Omental fat pad (tissue), 4 donors: ENCODE results near the gene SIK3. TPM values are rescaled to one million over a fixed set of nuclear protein-coding genes. Genes with fewer than 3 reads are reported as not detected.
A peak's percentile ranks its signal among the peaks of the same experiment; 100 is the strongest.

ENCODE experiments used
- ATAC-seq: fragments of 150-250 bp; one replicate; pipeline ENCODE4 v1.9.1; 2016; ENCODE audit warnings: mild to moderate bottlenecking, moderate library complexity; ENCODE audit not compliant: low FRiP score
- DNase-seq: peaks from one replicate; pipeline ENCODE4 v3.0.0-alpha.2; 2019; ENCODE audit warnings: low spot score
- CTCF ChIP-seq, 3 donors: fragments of 450-650 bp; IDR thresholded peaks; one replicate each; pipeline ENCODE4 v1.5.1; 2016 to 2017; ENCODE audit warnings: antibody characterized with exemption in 3 of 3, mild to moderate bottlenecking in 3 of 3, moderate library complexity in 2 of 3
- total RNA-seq, 4 donors: library from RNA; depleted of rRNA; stranded (reverse); fragments of >200 nt; gene quantifications; one replicate each; pipeline ENCODE4 v1.1.0, GENCODE V29; 2016

Gene SIK3
- total RNA-seq, 4 donors from 2014 or later = 31.2 to 54.6 (median 50.2) TPM

DNA sequence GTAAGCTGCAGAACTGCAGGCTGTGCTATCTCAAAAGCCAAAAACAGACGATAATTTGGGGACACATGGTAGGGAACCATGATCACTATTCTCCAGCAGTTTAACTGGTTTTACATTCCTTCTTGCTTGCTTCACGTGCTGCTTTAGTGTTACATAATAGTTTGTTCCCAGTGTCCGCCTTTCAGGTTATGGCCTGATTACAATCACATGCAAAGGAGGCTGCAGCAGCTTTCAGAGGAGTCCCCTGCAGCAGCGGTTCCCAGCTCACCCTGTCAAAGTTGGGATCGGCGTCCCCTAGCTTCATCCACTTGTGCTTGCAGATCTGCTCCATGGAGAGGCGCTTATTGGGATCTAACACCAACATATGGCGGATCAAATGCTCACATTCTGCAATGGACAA, 221.6 kb downstream of the SIK3 start:
- TF ChIP-seq CTCF (IDR thresholded peaks at IDR 0.05) = no peak
- no peak for ATAC-seq
- no peak for DNase-seq

GRCh38 chr11:116875194-116875593, 223.0 kb downstream of the SIK3 start:
- TF ChIP-seq CTCF (IDR thresholded peaks at IDR 0.05) = no peak
- ATAC-seq (no peak), DNase-seq (no peak)

DNA sequence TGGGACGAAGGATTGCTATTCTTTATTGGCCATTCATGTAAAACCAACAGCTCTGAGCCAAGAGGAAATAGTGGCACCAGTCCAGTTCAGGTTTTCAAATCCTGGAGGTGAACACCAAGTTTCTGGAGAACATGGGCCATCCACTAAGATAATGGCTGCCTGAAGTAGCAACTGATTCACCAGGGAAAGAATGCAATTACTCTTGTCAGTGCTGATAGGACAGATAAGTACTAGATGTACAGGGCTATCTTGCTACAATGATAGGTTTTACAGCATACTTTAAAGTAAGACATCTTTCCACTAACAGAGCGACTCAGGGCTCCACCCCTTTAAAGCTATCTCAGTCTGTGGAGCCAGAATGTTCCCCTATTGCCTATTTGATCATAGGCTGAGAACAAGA, 224.0 kb downstream of the SIK3 start:
- peak; percentile 68 for ATAC-seq
- no peak for DNase-seq
- no peak for TF ChIP-seq CTCF (IDR thresholded peaks at IDR 0.05)

- TF ChIP-seq CTCF (IDR thresholded peaks at IDR 0.05) = no peak
- DNase-seq = no peak
- ATAC-seq = no peak
These were observed 224.8 kb downstream of the SIK3 start for GRCh38 chr11:116873381-116873780.

DNA sequence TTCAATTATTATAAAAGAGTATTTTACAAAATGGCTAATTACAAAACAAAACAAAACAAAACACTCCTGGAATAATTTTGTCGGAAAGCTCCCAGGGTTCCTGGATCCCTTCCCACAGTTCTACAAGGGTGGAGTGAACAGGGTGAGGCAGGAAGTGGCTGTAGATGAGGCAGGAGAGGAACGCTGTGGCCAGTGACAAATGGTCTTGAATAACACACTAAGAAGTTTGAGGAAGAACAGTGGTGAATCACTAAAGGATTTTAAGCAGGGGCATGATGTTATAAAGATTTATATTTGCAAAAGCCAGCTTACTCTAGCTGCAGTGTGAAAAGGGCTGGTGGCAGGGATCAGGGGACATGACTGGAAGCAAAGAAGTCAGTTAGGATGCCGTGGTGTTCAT, 227.0 kb downstream of the SIK3 start:
- TF ChIP-seq CTCF (IDR thresholded peaks at IDR 0.05) = no peak
- no peak for ATAC-seq
- DNase-seq = no peak

DNA sequence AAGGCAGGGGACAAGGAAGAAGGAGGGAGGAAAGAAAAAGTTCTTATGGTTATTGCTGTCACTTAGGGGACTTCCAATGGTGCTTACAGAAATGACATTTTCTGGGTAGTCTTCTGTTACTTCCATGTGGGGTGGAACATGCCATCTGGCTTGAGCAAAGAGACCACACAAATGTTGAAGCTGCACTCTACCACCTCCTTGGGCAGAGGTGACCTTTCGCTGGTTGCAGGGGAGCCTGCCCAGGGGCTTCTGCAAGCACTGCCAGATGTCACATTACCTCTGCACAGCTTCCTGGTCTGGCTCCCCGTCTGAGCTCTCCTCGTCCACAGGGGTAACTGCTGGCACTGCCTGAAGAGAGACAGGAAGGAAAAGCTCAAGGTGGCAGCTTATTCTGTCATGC, 228.2 kb downstream of the SIK3 start:
- ATAC-seq (no peak), DNase-seq (no peak)
- no peak for TF ChIP-seq CTCF (IDR thresholded peaks at IDR 0.05)

- ATAC-seq (no peak), DNase-seq (no peak)
- no peak for TF ChIP-seq CTCF (IDR thresholded peaks at IDR 0.05)
These were observed 228.6 kb downstream of the SIK3 start for GRCh38 chr11:116869610-116870009.
